Measurements from ENCODE around the gene GOLGA6C.

The GOLGA6C gene

DNA sequence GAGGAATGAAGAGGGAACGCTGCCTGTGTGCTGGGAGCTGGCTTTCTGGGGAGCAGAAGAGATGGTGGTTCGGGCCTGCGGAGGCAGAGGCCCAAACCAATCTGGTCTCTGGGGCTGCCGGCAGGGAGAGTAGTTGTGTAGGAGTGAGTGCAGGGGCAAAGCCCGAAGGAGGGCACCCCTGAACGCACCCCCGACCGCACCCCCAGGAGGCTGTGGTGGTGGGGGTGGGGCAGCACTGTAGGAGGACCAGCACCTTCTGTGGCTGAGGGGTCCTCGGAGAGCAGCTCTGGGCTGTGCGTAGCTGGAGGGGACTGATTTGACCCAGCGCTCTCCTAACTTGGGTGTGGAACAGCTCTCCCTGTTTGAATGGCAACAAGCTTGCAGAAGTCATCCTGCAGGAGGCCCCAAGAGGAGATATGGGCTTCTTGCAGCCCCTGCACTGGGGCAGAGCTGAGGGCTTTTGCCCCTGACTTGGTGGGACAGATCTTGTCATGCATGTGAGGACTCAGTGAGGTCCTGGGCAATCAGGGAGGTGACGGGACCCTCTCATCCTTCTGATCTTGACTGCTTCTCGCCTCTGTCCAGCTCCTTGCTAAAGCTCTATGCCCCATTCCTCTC is 30.4 kb upstream of the GOLGA6C start:
- Histone ChIP-seq H3F3A (ENCODE audit: insufficient read depth, low read length) (no peaks in the 10 kb centered on the region), H3K4me2 (ENCODE audit: low read depth, low read length) (no peak overlapping the region), H3K9ac (ENCODE audit: low read length) (no peak overlapping the region), H3K9me3 (replicated peaks; ENCODE audit: insufficient read depth, low read length) (no peaks in the 10 kb centered on the region), H2AFZ (ENCODE audit: low read length) (no peak overlapping the region), H3K4me1 (ENCODE audit: low read length) (no peaks in the 10 kb centered on the region), H3K27ac (ENCODE audit: low read length) (no peak overlapping the region), H3K27me3 (replicated peaks; ENCODE audit: insufficient read depth, low read length) (peaks cover 47% of the 10 kb centered on the region), H3K4me3 (ENCODE audit: low read length) (no peak overlapping the region), H3K36me3 (replicated peaks; ENCODE audit: insufficient read depth, low read length) (no peaks in the 10 kb centered on the region), H4K20me1 (ENCODE audit: insufficient read depth, low read length) (no peaks in the 10 kb centered on the region), H3K79me2 (ENCODE audit: low read length) (no peaks in the 10 kb centered on the region), H3K9me2 (replicated peaks; ENCODE audit: insufficient read depth, low read length) (no peaks in the 10 kb centered on the region)
- TF ChIP-seq EZH2 (optimal IDR thresholded peaks at IDR 0.05; ENCODE audit: low read depth, low read length), result no peak
- TF ChIP-seq, protein P1, sequence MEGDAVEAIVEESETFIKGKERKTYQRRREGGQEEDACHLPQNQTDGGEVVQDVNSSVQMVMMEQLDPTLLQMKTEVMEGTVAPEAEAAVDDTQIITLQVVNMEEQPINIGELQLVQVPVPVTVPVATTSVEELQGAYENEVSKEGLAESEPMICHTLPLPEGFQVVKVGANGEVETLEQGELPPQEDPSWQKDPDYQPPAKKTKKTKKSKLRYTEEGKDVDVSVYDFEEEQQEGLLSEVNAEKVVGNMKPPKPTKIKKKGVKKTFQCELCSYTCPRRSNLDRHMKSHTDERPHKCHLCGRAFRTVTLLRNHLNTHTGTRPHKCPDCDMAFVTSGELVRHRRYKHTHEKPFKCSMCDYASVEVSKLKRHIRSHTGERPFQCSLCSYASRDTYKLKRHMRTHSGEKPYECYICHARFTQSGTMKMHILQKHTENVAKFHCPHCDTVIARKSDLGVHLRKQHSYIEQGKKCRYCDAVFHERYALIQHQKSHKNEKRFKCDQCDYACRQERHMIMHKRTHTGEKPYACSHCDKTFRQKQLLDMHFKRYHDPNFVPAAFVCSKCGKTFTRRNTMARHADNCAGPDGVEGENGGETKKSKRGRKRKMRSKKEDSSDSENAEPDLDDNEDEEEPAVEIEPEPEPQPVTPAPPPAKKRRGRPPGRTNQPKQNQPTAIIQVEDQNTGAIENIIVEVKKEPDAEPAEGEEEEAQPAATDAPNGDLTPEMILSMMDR (IDR thresholded peaks at IDR 0.05; ENCODE audit: low read length), result no peak
- DNase-seq, result no peak

DNA sequence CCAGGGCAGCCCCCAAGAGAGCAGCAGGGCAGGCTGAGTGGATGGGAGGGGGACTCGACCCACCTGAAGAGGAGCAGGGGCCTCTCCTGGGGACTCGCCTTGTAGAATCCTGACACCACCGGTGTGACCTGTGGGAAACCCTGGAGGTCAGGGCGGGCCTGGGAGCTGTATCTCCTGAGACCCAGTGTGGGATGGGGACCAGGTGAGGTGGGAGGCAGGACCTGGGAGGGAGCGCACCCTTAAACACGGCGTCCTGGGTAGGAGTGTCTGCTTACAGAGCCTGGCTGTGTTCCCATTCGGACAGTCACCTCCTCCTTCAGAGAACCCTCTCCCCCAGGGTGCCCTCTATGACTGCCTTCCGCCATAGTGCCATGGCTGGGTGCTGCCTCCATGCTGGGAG is 29.3 kb upstream of the GOLGA6C start:
- peaks cover 57% of the 10 kb centered on the region for H3K27me3 ChIP-seq (replicated peaks; ENCODE audit: insufficient read depth, low read length)
- no peak overlapping the region for H3K4me2 ChIP-seq (ENCODE audit: low read depth, low read length)
- TF ChIP-seq EZH2 (optimal IDR thresholded peaks at IDR 0.05; ENCODE audit: low read depth, low read length) (no peak), EZH2phosphoT487 (IDR thresholded peaks at IDR 0.05; ENCODE audit: low read length) (no peak)
- no peaks in the 10 kb centered on the region for H3K9me3 ChIP-seq (replicated peaks; ENCODE audit: insufficient read depth, low read length)
- H3F3A ChIP-seq (ENCODE audit: insufficient read depth, low read length), result no peaks in the 10 kb centered on the region
- H4K20me1 ChIP-seq (ENCODE audit: insufficient read depth, low read length), result no peaks in the 10 kb centered on the region
- no peak for DNase-seq
- no peaks in the 10 kb centered on the region for H3K36me3 ChIP-seq (replicated peaks; ENCODE audit: insufficient read depth, low read length)
- no peak overlapping the region for H3K9ac ChIP-seq (ENCODE audit: low read length)
- H3K9me2 ChIP-seq (replicated peaks; ENCODE audit: insufficient read depth, low read length), result no peaks in the 10 kb centered on the region
- H2AFZ ChIP-seq (ENCODE audit: low read length), result no peak overlapping the region
- H3K79me2 ChIP-seq (ENCODE audit: low read length), result no peaks in the 10 kb centered on the region
- H3K4me3 ChIP-seq (ENCODE audit: low read length), result no peak overlapping the region
- no peak overlapping the region for H3K27ac ChIP-seq (ENCODE audit: low read length)
- no peaks in the 10 kb centered on the region for H3K4me1 ChIP-seq (ENCODE audit: low read length)

DNA sequence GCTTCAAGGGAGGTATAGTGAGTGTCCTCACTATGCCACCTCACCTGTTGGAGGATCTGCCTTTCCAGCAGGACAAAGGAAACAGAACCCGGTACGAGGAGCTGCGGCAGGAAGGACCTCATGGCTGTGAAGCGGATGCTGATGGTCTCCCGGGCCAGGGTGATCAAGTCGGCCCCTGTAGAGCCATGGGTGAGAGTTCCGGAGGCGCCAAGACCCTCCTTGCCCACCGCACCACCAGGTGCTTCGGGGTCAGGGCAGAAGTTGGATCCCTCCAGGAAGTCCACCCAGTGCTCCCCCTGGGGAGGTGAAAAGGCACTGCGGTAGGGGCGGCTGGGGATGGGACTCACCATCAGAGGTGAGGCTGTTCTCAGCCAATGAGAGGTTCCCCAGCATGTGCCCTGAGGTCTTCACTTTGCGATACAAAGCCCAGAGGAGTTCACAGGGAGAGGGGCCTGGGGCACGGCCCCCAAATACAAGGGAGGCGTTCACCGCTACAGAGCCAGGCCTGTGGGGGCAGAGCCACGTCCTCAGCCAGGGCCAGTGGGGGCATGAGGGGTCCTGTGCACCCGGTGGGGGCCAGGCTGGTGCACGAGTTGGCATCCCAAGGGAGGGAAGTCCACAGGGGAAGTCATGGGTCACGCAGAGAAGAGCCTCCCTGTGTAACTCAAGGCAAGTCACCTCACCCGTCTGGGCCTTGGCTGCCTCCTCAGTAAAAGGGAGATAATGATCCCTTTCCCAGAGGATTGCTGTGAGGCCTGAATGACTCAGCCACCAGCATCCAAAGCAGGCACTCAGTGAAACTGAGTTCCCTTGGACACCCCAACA is 28.7 kb upstream of the GOLGA6C start:
- DNase-seq, result no peak
- no peak for TF ChIP-seq EZH2phosphoT487 (IDR thresholded peaks at IDR 0.05; ENCODE audit: low read length)
- TF ChIP-seq, protein P1 (IDR thresholded peaks at IDR 0.05; ENCODE audit: low read length), result no peak
- H3K9me2 ChIP-seq (replicated peaks; ENCODE audit: insufficient read depth, low read length), result no peaks in the 10 kb centered on the region

DNA sequence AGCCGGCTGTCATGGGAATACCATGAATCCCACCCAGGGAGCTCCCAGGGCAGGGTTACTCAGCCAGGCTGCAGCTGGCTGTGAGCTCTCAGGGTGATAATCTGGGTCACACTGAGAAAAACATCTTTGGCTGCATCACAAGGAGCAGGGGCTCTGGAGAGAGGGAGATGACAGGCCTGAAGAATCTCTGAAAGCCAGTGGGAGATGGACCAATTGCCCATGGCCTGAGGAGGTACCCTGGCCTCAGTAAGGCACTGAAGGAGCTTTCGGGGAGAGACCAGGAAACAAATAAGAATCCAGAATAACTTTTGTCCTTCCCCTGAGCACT is 28.2 kb upstream of the GOLGA6C start:
- no peak overlapping the region for H3K4me2 ChIP-seq (ENCODE audit: low read depth, low read length)
- TF ChIP-seq, protein P1 (IDR thresholded peaks at IDR 0.05; ENCODE audit: low read length), result no peak
- TF ChIP-seq EZH2phosphoT487 (IDR thresholded peaks at IDR 0.05; ENCODE audit: low read length) (no peak), EZH2 (optimal IDR thresholded peaks at IDR 0.05; ENCODE audit: low read depth, low read length) (no peak)
- no peak overlapping the region for H3K27ac ChIP-seq (ENCODE audit: low read length)
- no peak overlapping the region for H3K4me3 ChIP-seq (ENCODE audit: low read length)
- no peak overlapping the region for H3K9ac ChIP-seq (ENCODE audit: low read length)
- H3K27me3 ChIP-seq (replicated peaks; ENCODE audit: insufficient read depth, low read length), result peaks cover 61% of the 10 kb centered on the region
- H3K36me3 ChIP-seq (replicated peaks; ENCODE audit: insufficient read depth, low read length), result no peaks in the 10 kb centered on the region
- no peaks in the 10 kb centered on the region for H3K9me2 ChIP-seq (replicated peaks; ENCODE audit: insufficient read depth, low read length)
- no peaks in the 10 kb centered on the region for H3K4me1 ChIP-seq (ENCODE audit: low read length)
- no peak overlapping the region for H2AFZ ChIP-seq (ENCODE audit: low read length)
- no peaks in the 10 kb centered on the region for H4K20me1 ChIP-seq (ENCODE audit: insufficient read depth, low read length)
- no peak for DNase-seq
- H3K79me2 ChIP-seq (ENCODE audit: low read length), result no peaks in the 10 kb centered on the region
- no peaks in the 10 kb centered on the region for H3K9me3 ChIP-seq (replicated peaks; ENCODE audit: insufficient read depth, low read length)
- H3F3A ChIP-seq (ENCODE audit: insufficient read depth, low read length), result no peaks in the 10 kb centered on the region

More for the DNA sequence above, 28.7 kb upstream of the GOLGA6C start:
- no peaks in the 10 kb centered on the region for H4K20me1 ChIP-seq (ENCODE audit: insufficient read depth, low read length)
- H3K4me2 ChIP-seq (ENCODE audit: low read depth, low read length), result no peak overlapping the region
- no peak overlapping the region for H2AFZ ChIP-seq (ENCODE audit: low read length)
- no peaks in the 10 kb centered on the region for H3K9me3 ChIP-seq (replicated peaks; ENCODE audit: insufficient read depth, low read length)
- H3K79me2 ChIP-seq (ENCODE audit: low read length), result no peaks in the 10 kb centered on the region
- no peaks in the 10 kb centered on the region for H3F3A ChIP-seq (ENCODE audit: insufficient read depth, low read length)
- H3K27me3 ChIP-seq (replicated peaks; ENCODE audit: insufficient read depth, low read length), result peaks cover 61% of the 10 kb centered on the region
- H3K27ac ChIP-seq (ENCODE audit: low read length), result no peak overlapping the region
- no peak overlapping the region for H3K4me3 ChIP-seq (ENCODE audit: low read length)
- H3K36me3 ChIP-seq (replicated peaks; ENCODE audit: insufficient read depth, low read length), result no peaks in the 10 kb centered on the region
- H3K9ac ChIP-seq (ENCODE audit: low read length), result no peak overlapping the region
- no peaks in the 10 kb centered on the region for H3K4me1 ChIP-seq (ENCODE audit: low read length)

Data from MM.1S (cell line).